Hepatocyte (in vitro differentiated cells): Measurements from ENCODE around the gene PABPN1.

ENCODE experiments used
- CTCF ChIP-seq: fragments of 200-600 bp; sonication (generic); IDR thresholded peaks from 2 replicates; pipeline ENCODE4 v1.5.1; 2016; ENCODE audit warnings: antibody characterized with exemption, mild to moderate bottlenecking; ENCODE audit not compliant: poor library complexity
- EZH2 ChIP-seq: fragments of 200-600 bp; sonication (generic); IDR thresholded peaks from 2 replicates; pipeline ENCODE4 v1.6.1; 2016; ENCODE audit warnings: antibody characterized with exemption, mild to moderate bottlenecking, borderline replicate concordance

GRCh38 chr14:23320584-23321571, at the start of gene PABPN1:
- no peak for TF ChIP-seq EZH2
- no peak for TF ChIP-seq CTCF
